K562 treated with DMSO at 1 percent for 12 hours (cell line): ENCODE data around the gene CEACAM8. TPM values are rescaled to one million over a fixed set of nuclear protein-coding genes. Genes with fewer than 3 reads are reported as not detected.

Experiments used
- total RNA-seq: library from RNA; unstranded; fragments of 300-600 nt; gene quantifications from 2 replicates; pipeline ENCODE4 v1.2.3, GENCODE V29; 2022; ENCODE audit not compliant: insufficient read depth

CEACAM8 gene
- not detected in 2 replicates for total RNA-seq

GRCh38 chr19:42594617-42595489 lies at the start of gene CEACAM8:
Gene CEACAM8, minus strand, starts transcription at chr19:42594924. Its CDS starts 96 bp downstream, at chr19:42594828.

Other genes starting within 250 kb of the CEACAM8 start
- not detected in 2 replicates for gene CNFN, start 204.6 kb downstream of the CEACAM8 start, total RNA-seq
- not detected in 2 replicates for gene LIPE, start 167.5 kb downstream of the CEACAM8 start, total RNA-seq
- not detected in 2 replicates for gene CXCL17, start 152.0 kb downstream of the CEACAM8 start, total RNA-seq
- gene CEACAM1, start 66.4 kb downstream of the CEACAM8 start, total RNA-seq = 0.51 and 2.5 TPM in 2 replicates
- gene PSG3, start 145.6 kb upstream of the CEACAM8 start, total RNA-seq = not detected in 2 replicates
- gene PSG8, start 170.8 kb upstream of the CEACAM8 start, total RNA-seq = not detected in 2 replicates